ENCODE measurements around the gene ATP1A1.

Gene ATP1A1

GRCh38 chr1:116325922-116326321 is 47.1 kb upstream of the ATP1A1 start (continued):
- TF ChIP-seq ZNF280D (tag by site-specific recombination; IDR thresholded peaks at IDR 0.05) (no peak), ZSCAN4 (tag by site-specific recombination; IDR thresholded peaks at IDR 0.05) (no peak), ZNF792 (tag by site-specific recombination; IDR thresholded peaks at IDR 0.05) (no peak), ZNF19 (tag by site-specific recombination; IDR thresholded peaks at IDR 0.05; ENCODE audit: low read depth) (no peak), ZNF433 (tag by site-specific recombination; IDR thresholded peaks at IDR 0.05; ENCODE audit: low read depth) (no peak), ZNF654 (tag by site-specific recombination; IDR thresholded peaks at IDR 0.05; ENCODE audit: low read depth) (no peak)

DNA sequence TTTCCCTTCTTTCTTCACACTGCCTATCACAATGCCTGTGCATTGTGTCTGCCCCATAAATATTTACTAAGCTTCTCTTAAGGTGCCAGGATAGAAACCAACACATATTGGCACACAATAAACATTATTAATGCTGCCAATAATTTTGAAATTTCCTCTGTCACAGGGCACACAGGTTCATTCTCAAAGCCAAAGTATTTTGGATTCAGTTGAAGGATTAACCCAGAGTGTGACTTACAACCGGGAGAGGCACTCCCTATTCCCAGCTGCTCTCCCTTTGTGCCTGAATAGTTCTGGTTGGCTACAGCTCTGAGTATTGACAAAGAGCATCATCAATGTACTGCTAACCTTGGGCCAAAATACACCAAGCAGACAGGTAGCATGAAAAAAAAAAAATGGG is 46.6 kb upstream of the ATP1A1 start:
- Histone ChIP-seq H3K36me3 (ENCODE audit: control insufficient read depth in 2 of 2, insufficient read depth in 1 of 2, low read length in 2 of 2) (no peaks in the 10 kb centered on the region), H3K4me1 (ENCODE audit: control insufficient read depth, insufficient read depth, low read length) (peaks cover 27% of the 10 kb centered on the region), H3K9me3 (ENCODE audit: control insufficient read depth, insufficient read depth, low read depth, low read length) (no peaks in the 10 kb centered on the region), H3K4me3 (ENCODE audit: low read depth, low read length) (no peak overlapping the region), H3K27ac (ENCODE audit: extremely low read depth, low read depth, low read length) (no peak overlapping the region)
- ChIA-PET CTCF (interaction anchor here (0.8 kb wide), 1 partner anchor 173 kb away, joined by 3 read pairs; no protein-coding TSS in a partner anchor), POLR2A (interaction anchor here (0.7 kb wide), 1 partner anchor 8 kb away, joined by 3 read pairs; no protein-coding TSS in a partner anchor)
- TF ChIP-seq ZNF660 (tag by site-specific recombination; IDR thresholded peaks at IDR 0.05) = no peak
- no peak for TF ChIP-seq ZSCAN23 (tag by site-specific recombination; IDR thresholded peaks at IDR 0.05)
- TF ChIP-seq, protein P1, sequence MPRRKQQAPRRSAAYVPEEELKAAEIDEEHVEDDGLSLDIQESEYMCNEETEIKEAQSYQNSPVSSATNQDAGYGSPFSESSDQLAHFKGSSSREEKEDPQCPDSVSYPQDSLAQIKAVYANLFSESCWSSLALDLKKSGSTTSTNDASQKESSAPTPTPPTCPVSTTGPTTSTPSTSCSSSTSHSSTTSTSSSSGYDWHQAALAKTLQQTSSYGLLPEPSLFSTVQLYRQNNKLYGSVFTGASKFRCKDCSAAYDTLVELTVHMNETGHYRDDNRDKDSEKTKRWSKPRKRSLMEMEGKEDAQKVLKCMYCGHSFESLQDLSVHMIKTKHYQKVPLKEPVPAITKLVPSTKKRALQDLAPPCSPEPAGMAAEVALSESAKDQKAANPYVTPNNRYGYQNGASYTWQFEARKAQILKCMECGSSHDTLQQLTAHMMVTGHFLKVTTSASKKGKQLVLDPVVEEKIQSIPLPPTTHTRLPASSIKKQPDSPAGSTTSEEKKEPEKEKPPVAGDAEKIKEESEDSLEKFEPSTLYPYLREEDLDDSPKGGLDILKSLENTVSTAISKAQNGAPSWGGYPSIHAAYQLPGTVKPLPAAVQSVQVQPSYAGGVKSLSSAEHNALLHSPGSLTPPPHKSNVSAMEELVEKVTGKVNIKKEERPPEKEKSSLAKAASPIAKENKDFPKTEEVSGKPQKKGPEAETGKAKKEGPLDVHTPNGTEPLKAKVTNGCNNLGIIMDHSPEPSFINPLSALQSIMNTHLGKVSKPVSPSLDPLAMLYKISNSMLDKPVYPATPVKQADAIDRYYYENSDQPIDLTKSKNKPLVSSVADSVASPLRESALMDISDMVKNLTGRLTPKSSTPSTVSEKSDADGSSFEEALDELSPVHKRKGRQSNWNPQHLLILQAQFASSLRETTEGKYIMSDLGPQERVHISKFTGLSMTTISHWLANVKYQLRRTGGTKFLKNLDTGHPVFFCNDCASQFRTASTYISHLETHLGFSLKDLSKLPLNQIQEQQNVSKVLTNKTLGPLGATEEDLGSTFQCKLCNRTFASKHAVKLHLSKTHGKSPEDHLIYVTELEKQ (tag by site-specific recombination; IDR thresholded peaks at IDR 0.05; ENCODE audit: borderline replicate concordance) = no peak
- TF ChIP-seq ZNF830 (tag by site-specific recombination; IDR thresholded peaks at IDR 0.05; ENCODE audit: low read depth) = no peak

DNA sequence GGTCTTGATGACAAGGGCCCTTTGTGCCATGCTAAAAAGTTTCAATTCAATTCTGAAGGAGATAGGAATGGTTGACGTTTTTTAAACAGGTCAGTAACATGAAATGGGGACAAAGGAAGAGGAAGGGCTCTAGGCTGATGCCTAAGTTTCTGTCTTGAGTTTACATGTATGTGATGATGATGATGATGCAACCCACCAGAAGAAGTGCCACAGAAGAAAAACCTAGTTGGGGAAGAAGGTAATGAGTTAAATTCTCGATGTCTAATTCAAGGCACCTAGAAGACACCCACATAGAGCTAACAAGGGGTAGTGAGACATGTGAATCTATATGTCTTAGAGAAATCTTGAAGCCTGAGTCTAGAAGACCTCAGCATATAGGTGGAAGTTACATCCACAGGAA is 44.4 kb upstream of the ATP1A1 start:
- Histone ChIP-seq H3K4me3 (ENCODE audit: low read depth, low read length) (no peak overlapping the region), H3K9me3 (ENCODE audit: control insufficient read depth, insufficient read depth, low read depth, low read length) (no peaks in the 10 kb centered on the region), H3K36me3 (ENCODE audit: control insufficient read depth in 2 of 2, insufficient read depth in 1 of 2, low read length in 2 of 2) (no peaks in the 10 kb centered on the region), H3K4me1 (ENCODE audit: control insufficient read depth, insufficient read depth, low read length) (peaks cover 17% of the 10 kb centered on the region), H3K27ac (ENCODE audit: extremely low read depth, low read depth, low read length) (no peak overlapping the region)
- TF ChIP-seq ZNF138 (tag by site-specific recombination; IDR thresholded peaks at IDR 0.05; ENCODE audit: borderline replicate concordance) = no peak
- no peak for TF ChIP-seq PRDM1 (tag by site-specific recombination; IDR thresholded peaks at IDR 0.05)
- TF ChIP-seq HOXC10 (CRISPR knock-in tag; IDR thresholded peaks at IDR 0.05) = no peak
- TF ChIP-seq ZNF777 (tag by site-specific recombination; IDR thresholded peaks at IDR 0.05; ENCODE audit: borderline replicate concordance) = no peak
- TF ChIP-seq SETDB1 (IDR thresholded peaks at IDR 0.05; ENCODE audit: insufficient read length, low read length) = no peak
- ChIA-PET CTCF (interaction anchor here (1.0 kb wide), 1 partner anchor 15 kb away, joined by 3 read pairs; no protein-coding TSS in a partner anchor), POLR2A (no interaction called here)
